Esophagus squamous epithelium (tissue), 4 donors: ENCODE measurements around the gene VNN1.

Experiments used
- CTCF ChIP-seq, 6 experiments: fragments of 450-650 bp in 4 of 6; fragments of 200-600 bp in 2 of 6; sonication (generic) in 2 of 6; IDR thresholded peaks; one replicate each; pipeline ENCODE4 v1.5.1; 2016 to 2019; ENCODE audit warnings: antibody characterized with exemption in 6 of 6, mild to moderate bottlenecking in 4 of 6, moderate library complexity in 4 of 6
- POLR2A ChIP-seq, 4 donors: fragments of 450-650 bp; IDR thresholded peaks; one replicate each; pipeline ENCODE4 v1.6.1; 2017; ENCODE audit warnings: antibody characterized with exemption in 4 of 4, mild to moderate bottlenecking in 4 of 4, moderate library complexity in 3 of 4

- TF ChIP-seq CTCF (IDR thresholded peaks at IDR 0.05) (no peak), POLR2A (IDR thresholded peaks at IDR 0.05) (no peak)
Measured at GRCh38 chr6:132648828-132649227, 65.0 kb downstream of the VNN1 start.
